GM12878 (cell line): ENCODE data around the gene REXO2. TPM values are rescaled to one million over a fixed set of nuclear protein-coding genes. Genes with fewer than 3 reads are reported as not detected.

Experiments
- ATAC-seq: fragments of 200-7000 bp; cut with Tn5 transposase; 3 replicates; pipeline ENCODE4 v1.9.1; 2020; ENCODE audit warnings: mild to moderate bottlenecking, moderate library complexity
- BruUV-seq: library from RNA; stranded (reverse); fragments of 400-500 nt; replicated peaks from 2 replicates; lab custom pipeline; 2021; lab: Mats Ljungman, UMichigan
- CTCF ChIA-PET: fragments of 300-600 bp; sonication (Branson Sonifier 250); formaldehyde crosslinking; extraction: SDS; loops from one replicate; lab custom pipeline; 2021; ENCODE audit warnings: inconsistent platforms; lab: Yijun Ruan, JAX
- POLR2A ChIA-PET: fragments of 350-600 bp; formaldehyde crosslinking; extraction: SDS; loops from one replicate; lab custom pipeline; 2021; ENCODE audit warnings: inconsistent platforms; lab: Charles Lee
- RAD21 ChIA-PET: fragments of 300-600 bp; sonication (Branson Sonifier 250); formaldehyde crosslinking; loops from one replicate; lab custom pipeline; 2023; ENCODE audit warnings: antibody characterized with exemption; ENCODE audit not compliant: unreplicated experiment; lab: Charles Lee
- SMC1A ChIA-PET: fragments of 300-600 bp; sonication (Branson Sonifier 250); formaldehyde crosslinking; loops from one replicate; lab custom pipeline; 2023; ENCODE audit not compliant: unreplicated experiment, uncharacterized antibody; lab: Charles Lee
- DNase-seq: peaks from one replicate; pipeline ENCODE4 v3.0.0-alpha.2; 2011; ENCODE audit warnings: low read depth, low spot score
- FAIRE-seq: peaks from 3 replicates; lab custom pipeline; 2011; peaks lifted over from hg19 to GRCh38; lab: Jason Lieb, UNC
- H2AFZ ChIP-seq: 2 replicates; pipeline ENCODE4 v1.6.0; 2011; ENCODE audit warnings: low read depth, low read length, control low read depth; ENCODE audit not compliant: control insufficient read depth
- H3K27ac ChIP-seq: 2 replicates; pipeline ENCODE4 v1.5.1; 2011; ENCODE audit warnings: control low read depth; ENCODE audit not compliant: control insufficient read depth, insufficient read depth
- H3K27me3 ChIP-seq, 2 experiments: replicated peaks in 1 of 2; 2 replicates each; pipeline versions ENCODE4 v1.6.0 to v1.6.1; 2011; ENCODE audit warnings: low read length in 1 of 2; ENCODE audit not compliant: control insufficient read depth in 2 of 2, insufficient read depth in 2 of 2
- H3K36me3 ChIP-seq, 2 experiments: 2 replicates each; pipeline ENCODE4 v1.5.1; 2011; ENCODE audit warnings: low read length in 1 of 2; ENCODE audit not compliant: control insufficient read depth in 2 of 2, insufficient read depth in 2 of 2
- H3K4me1 ChIP-seq: 2 replicates; pipeline ENCODE4 v1.6.1; 2011; ENCODE audit warnings: mild to moderate bottlenecking, low read length, moderate library complexity, mixed read lengths; ENCODE audit not compliant: control insufficient read depth, insufficient read depth
- H3K4me2 ChIP-seq: 2 replicates; pipeline ENCODE4 v1.6.0; 2011; ENCODE audit warnings: control low read depth; ENCODE audit not compliant: control insufficient read depth, insufficient read depth
- H3K4me3 ChIP-seq: fragments of 200-600 bp; sonication (generic); 2 replicates; pipeline ENCODE4 v1.5.1; 2016
- H3K79me2 ChIP-seq: 2 replicates; pipeline ENCODE4 v1.6.0; 2011; ENCODE audit warnings: low read length; ENCODE audit not compliant: control insufficient read depth, insufficient read depth
- H3K9ac ChIP-seq: 2 replicates; pipeline ENCODE4 v1.8.0; 2011; ENCODE audit warnings: low read length, control low read depth, mixed read lengths; ENCODE audit not compliant: control insufficient read depth, insufficient read depth
- H3K9me3 ChIP-seq: replicated peaks from 3 replicates; pipeline ENCODE4 v1.5.1; 2011; ENCODE audit warnings: mild to moderate bottlenecking, low read length; ENCODE audit not compliant: control insufficient read depth, insufficient read depth
- H4K20me1 ChIP-seq: 2 replicates; pipeline ENCODE4 v1.6.0; 2011; ENCODE audit not compliant: control insufficient read depth, insufficient read depth
- BMI1 ChIP-seq: fragments of 450-650 bp; IDR thresholded peaks from 2 replicates; pipeline ENCODE4 v1.6.1; 2016; ENCODE audit warnings: mild to moderate bottlenecking, moderate library complexity, borderline replicate concordance
- CHD2 ChIP-seq: IDR thresholded peaks from 2 replicates; pipeline ENCODE4 v1.6.1; 2011; ENCODE audit warnings: low read depth, low read length, improper control_type of control experiment, borderline replicate concordance
- EED ChIP-seq: sonication (generic); IDR thresholded peaks from 2 replicates; pipeline ENCODE4 v1.6.1; 2016; ENCODE audit warnings: antibody characterized with exemption, low read depth
- JUND ChIP-seq: IDR thresholded peaks from 2 replicates; pipeline ENCODE4 v1.6.1; 2012; ENCODE audit warnings: low read depth, mild to moderate bottlenecking, low read length, improper control_type of control experiment, moderate library complexity
- MYB ChIP-seq: fragments of 150-350 bp; IDR thresholded peaks from 2 replicates; pipeline ENCODE4 v1.6.1; 2014; ENCODE audit warnings: mild to moderate bottlenecking, low read depth, low read length, borderline replicate concordance
- NFIC ChIP-seq: IDR thresholded peaks from 2 replicates; pipeline ENCODE4 v1.6.1; 2012; ENCODE audit warnings: low read depth, mild to moderate bottlenecking, inconsistent platforms, low read length, moderate library complexity
- NFXL1 ChIP-seq: fragments of 450-650 bp; IDR thresholded peaks from 2 replicates; pipeline ENCODE4 v1.6.1; 2017; ENCODE audit warnings: antibody characterized with exemption, mild to moderate bottlenecking, borderline replicate concordance
- NRF1 ChIP-seq: conservative IDR thresholded peaks from 2 replicates; pipeline ENCODE4 v1.6.1; 2011; ENCODE audit warnings: mild to moderate bottlenecking, low read depth, low read length, improper control_type of control experiment
- RBBP5 ChIP-seq: fragments of 200-600 bp; sonication (generic); conservative IDR thresholded peaks from 2 replicates; pipeline ENCODE4 v1.6.1; 2016
- SIN3A ChIP-seq: IDR thresholded peaks from 2 replicates; pipeline ENCODE4 v1.6.1; 2012; ENCODE audit warnings: low read depth, low read length, improper control_type of control experiment
- SMARCA5 ChIP-seq: fragments of 450-650 bp; IDR thresholded peaks from 2 replicates; pipeline ENCODE4 v1.6.1; 2017; ENCODE audit warnings: mild to moderate bottlenecking
- TAF1 ChIP-seq: IDR thresholded peaks from 2 replicates; pipeline ENCODE4 v1.6.1; 2011; ENCODE audit warnings: mild to moderate bottlenecking, low read depth, low read length, borderline replicate concordance
- ZNF274 ChIP-seq: IDR thresholded peaks from one replicate; pipeline ENCODE4 v1.8.0; 2011; ENCODE audit not compliant: insufficient read length, insufficient read depth
- WGBS: methylation state at CpG from one replicate; pipeline ENCODE4 v1.1.6; 2016; ENCODE audit warnings: low lambda C conversion rate; ENCODE audit not compliant: insufficient replicate concordance, insufficient coverage; ENCODE audit errors: missing lambda C conversion rate; 5-methylcytosine and 5-hydroxymethylcytosine counted together
- in situ Hi-C: fragments of 300-500 bp; cut with MboI; formaldehyde crosslinking; loops from 9 replicates; pipeline ENCODE4 v1.14.3; 2018; ENCODE audit warnings: mixed read lengths
- intact Hi-C: fragments of 100-400 bp; cut with micrococcal nuclease; formaldehyde crosslinking; loops from one replicate; pipeline ENCODE4 v1.14.2; 2022; ENCODE audit not compliant: unreplicated experiment
- polyA plus RNA-seq, 11 experiments: library from polyadenylated mRNA; depleted of rRNA in 4 of 11; unstranded in 6 of 11; stranded (reverse) in 5 of 11; fragments of >200 nt; fragmentation: Nextera tagmentation in 4 of 11; fragmentation: Illumina TruSeq in 1 of 11; extraction: Ambion mirVana in 4 of 11; extraction: Trizol in 1 of 11; gene quantifications; 1 replicate in 1 of 11; 2 replicates in 10 of 11; pipeline versions ENCODE4 v1.2.1 to v1.2.3, GENCODE V29; 2011 to 2016; ENCODE audit warnings: inconsistent platforms in 2 of 11, missing spikeins in 2 of 11, low read depth in 1 of 11
- total RNA-seq, 4 experiments: library from RNA; depleted of rRNA in 3 of 4; stranded (reverse); fragments of >200 nt in 3 of 4; fragmentation: Illumina TruSeq in 1 of 4; extraction: Trizol in 1 of 4; gene quantifications; 2 replicates each; pipeline versions ENCODE4 v1.2.1 to v1.2.3, GENCODE V29; 2013 to 2021
- TF ChIP-seq, protein P1 (sequence below): fragments of 450-650 bp; IDR thresholded peaks from 2 replicates; pipeline ENCODE4 v1.6.1; 2014; ENCODE audit warnings: mild to moderate bottlenecking

Gene REXO2
- total and polyA plus RNA-seq, 10 of the 15 experiments (the other 5 are each of a cell fraction or from before 2014, with no cell fraction given): 3.3 to 12.5 (median 5.3) TPM

DNA sequence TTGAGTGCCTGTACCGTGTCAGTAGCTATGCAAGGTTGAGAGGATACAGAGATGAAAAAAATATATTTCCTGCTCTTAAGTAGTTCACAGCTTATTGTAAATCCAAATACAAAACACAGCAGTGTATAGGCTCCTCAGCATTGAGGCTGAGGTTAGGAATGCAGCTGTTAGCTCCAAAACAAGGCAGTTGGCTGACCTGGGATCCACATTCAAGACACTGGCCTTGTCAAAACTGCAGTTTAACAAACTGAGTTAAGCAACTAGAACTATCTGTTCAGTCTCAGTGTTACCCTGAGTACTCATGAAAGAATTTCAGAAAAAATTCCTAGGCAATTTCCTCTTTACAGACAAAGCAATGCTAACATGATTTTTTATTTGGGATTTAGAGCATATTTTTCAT, 42.8 kb downstream of the REXO2 start:
- POLR2A ChIA-PET: no interaction called here
- intact Hi-C loops (no loop called here), in situ Hi-C loops (no loop called here)
- DNase-seq (no peak), ATAC-seq (no peak), FAIRE-seq (no peak)
- H3K4me3 ChIP-seq: no peak overlapping the region
- H3K27me3 ChIP-seq: peaks cover 0 to 8% of the 10 kb centered on the region in 2 experiments; a peak in 2 of 4 replicates
- no peak overlapping the region for H3K4me2 ChIP-seq
- peaks cover 1% of the 10 kb centered on the region; the same call in 1 of the 3 replicates for H3K9me3 ChIP-seq
- no peaks in the 10 kb centered on the region for H3K36me3 ChIP-seq
- H2AFZ ChIP-seq: no peak overlapping the region
- no peaks in the 10 kb centered on the region for H3K4me1 ChIP-seq
- SMC1A ChIA-PET: no interaction called here
- no peak overlapping the region for H3K9ac ChIP-seq
- RAD21 ChIA-PET: no interaction called here
- 64% methylated on average over 1 of the region's 1 CpG for WGBS
- no peaks in the 10 kb centered on the region for H4K20me1 ChIP-seq
- no peak overlapping the region for H3K27ac ChIP-seq
- H3K79me2 ChIP-seq: no peaks in the 10 kb centered on the region
- TF ChIP-seq NRF1: no peak
- TF ChIP-seq ZNF274: no peak
- TF ChIP-seq JUND: no peak
- no peak for TF ChIP-seq EED
- TF ChIP-seq NFXL1: no peak
- TF ChIP-seq NFIC: no peak
- TF ChIP-seq RBBP5: no peak
- TF ChIP-seq TAF1: no peak
- no peak for TF ChIP-seq SMARCA5
- TF ChIP-seq, protein P1, sequence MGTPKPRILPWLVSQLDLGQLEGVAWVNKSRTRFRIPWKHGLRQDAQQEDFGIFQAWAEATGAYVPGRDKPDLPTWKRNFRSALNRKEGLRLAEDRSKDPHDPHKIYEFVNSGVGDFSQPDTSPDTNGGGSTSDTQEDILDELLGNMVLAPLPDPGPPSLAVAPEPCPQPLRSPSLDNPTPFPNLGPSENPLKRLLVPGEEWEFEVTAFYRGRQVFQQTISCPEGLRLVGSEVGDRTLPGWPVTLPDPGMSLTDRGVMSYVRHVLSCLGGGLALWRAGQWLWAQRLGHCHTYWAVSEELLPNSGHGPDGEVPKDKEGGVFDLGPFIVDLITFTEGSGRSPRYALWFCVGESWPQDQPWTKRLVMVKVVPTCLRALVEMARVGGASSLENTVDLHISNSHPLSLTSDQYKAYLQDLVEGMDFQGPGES: no peak
- TF ChIP-seq BMI1: no peak
- no peak for TF ChIP-seq MYB
- no peak for TF ChIP-seq CHD2
- TF ChIP-seq SIN3A: no peak
- BruUV-seq: no TSS peak
- CTCF ChIA-PET: no interaction called here
